ENCODE results near the gene MPP7.

MPP7 gene

DNA sequence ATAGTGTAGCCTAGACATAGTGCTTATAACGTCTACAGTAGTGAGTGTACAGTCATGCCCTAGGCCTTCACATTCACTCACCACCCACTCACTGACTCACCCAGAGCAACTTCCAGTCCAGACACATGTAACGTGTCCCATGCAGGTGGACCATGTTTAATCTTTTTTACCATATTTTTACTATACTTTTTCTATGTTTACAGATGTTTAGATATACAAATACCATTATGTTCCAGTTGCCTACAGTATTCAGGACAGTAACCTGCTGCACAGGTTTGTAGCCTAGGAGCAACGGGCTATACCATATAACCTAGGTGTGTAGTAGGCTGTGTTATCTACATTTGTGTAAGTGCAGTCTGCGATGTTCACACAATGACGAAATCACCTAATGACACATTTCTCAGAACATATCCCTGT is 11.0 kb downstream of the MPP7 start:
- DNase-seq (ENCODE audit: low read depth), result no peak
- no peak for TF ChIP-seq CTCF (IDR thresholded peaks at IDR 0.05; ENCODE audit: insufficient read depth, low read depth, low read length, missing control alignments)
- no peak overlapping the region for H3K4me3 ChIP-seq (ENCODE audit: low read depth, low read length)

DNA sequence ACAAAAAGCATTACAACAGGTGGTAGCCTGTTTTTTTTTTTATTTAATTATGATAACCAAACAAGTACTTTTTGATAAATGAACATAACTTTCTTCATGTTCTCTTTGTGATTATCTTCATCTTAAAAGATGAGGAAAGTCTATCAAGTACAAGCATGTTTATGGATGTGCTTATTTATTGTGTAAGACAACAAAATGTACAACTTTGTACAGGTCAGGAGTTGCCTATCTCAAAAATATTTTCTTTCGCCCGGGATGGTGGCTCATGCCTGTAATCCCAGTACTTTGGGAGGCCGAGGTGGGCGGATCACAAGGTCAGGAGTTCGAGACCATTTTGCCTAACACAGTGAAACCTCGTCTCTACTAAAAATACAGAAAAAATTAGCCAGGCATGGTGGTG is 17.0 kb downstream of the MPP7 start:
- DNase-seq (ENCODE audit: low read depth), result no peak
- no peak overlapping the region for H3K4me3 ChIP-seq (ENCODE audit: low read depth, low read length)

GRCh38 chr10:28284126-28284525 is 18.7 kb downstream of the MPP7 start:
- TF ChIP-seq CTCF (IDR thresholded peaks at IDR 0.05; ENCODE audit: insufficient read depth, low read depth, low read length, missing control alignments), result no peak
- DNase-seq (ENCODE audit: low read depth), result no peak
- no peak overlapping the region for H3K4me3 ChIP-seq (ENCODE audit: low read depth, low read length)

More for the DNA sequence above, 17.0 kb downstream of the MPP7 start:
- TF ChIP-seq CTCF (IDR thresholded peaks at IDR 0.05; ENCODE audit: insufficient read depth, low read depth, low read length, missing control alignments), result no peak

GRCh38 chr10:28283251-28283650 is 19.6 kb downstream of the MPP7 start:
- TF ChIP-seq CTCF (IDR thresholded peaks at IDR 0.05; ENCODE audit: insufficient read depth, low read depth, low read length, missing control alignments), result no peak
- no peak overlapping the region for H3K4me3 ChIP-seq (ENCODE audit: low read depth, low read length)
- no peak for DNase-seq (ENCODE audit: low read depth)

GRCh38 chr10:28282336-28282735 is 20.5 kb downstream of the MPP7 start:
- H3K4me3 ChIP-seq (ENCODE audit: low read depth, low read length), result no peak overlapping the region
- DNase-seq (ENCODE audit: low read depth), result no peak
- TF ChIP-seq CTCF (IDR thresholded peaks at IDR 0.05; ENCODE audit: insufficient read depth, low read depth, low read length, missing control alignments), result no peak

DNA sequence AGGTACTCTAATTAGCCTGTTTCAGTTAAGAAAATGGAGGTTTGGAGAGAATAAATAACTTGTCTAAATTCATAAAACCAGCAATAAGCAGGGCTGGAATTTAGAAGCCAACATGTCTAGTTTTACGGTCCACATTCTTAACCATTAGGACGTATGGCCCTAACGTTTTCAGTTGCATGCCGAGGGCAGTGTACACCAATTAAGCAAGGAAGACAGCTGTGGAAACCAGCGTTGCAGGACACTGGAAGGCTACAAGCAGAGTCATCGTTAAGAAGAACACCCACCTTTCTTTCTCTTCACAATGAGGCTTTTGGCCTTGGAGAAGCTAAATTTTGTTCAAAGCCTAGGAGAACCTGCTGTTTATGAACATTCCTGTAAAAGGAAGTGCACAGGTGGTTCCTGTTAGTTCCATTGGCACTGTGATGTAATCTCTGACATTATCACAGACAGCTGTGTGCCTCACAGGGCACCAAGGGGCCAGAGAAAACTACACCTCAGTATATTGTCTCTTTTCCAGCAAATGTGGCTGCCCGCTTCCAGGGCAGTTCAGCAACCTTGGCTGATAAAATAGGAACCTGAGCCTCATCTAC is 21.0 kb downstream of the MPP7 start:
- TF ChIP-seq CTCF (IDR thresholded peaks at IDR 0.05; ENCODE audit: insufficient read depth, low read depth, low read length, missing control alignments), result no peak
- DNase-seq (ENCODE audit: low read depth), result no peak
- no peak overlapping the region for H3K4me3 ChIP-seq (ENCODE audit: low read depth, low read length)

- H3K4me3 ChIP-seq (ENCODE audit: low read depth, low read length), result no peak overlapping the region
- no peak for TF ChIP-seq CTCF (IDR thresholded peaks at IDR 0.05; ENCODE audit: insufficient read depth, low read depth, low read length, missing control alignments)
- DNase-seq (ENCODE audit: low read depth), result no peak
Measured at GRCh38 chr10:28280652-28281051, 22.2 kb downstream of the MPP7 start.
